HG02571 (cell line): ENCODE measurements around the gene HBA1.
"Not testable (repeated sequence)": the region's sequence is repeated elsewhere in the genome, so short reads cannot be mapped to it uniquely, and the experiment has no call there.

ENCODE experiments used
- ATAC-seq: cut with Tn5 transposase; IDR thresholded peaks from one replicate; pipeline ENCODE4 v1.9.1; 2021; ENCODE audit warnings: mild to moderate bottlenecking, moderate library complexity; ENCODE audit not compliant: unreplicated experiment

Gene HBA1

GRCh38 chr16:194516-194915 is 18.0 kb downstream of the HBA1 start:
- ATAC-seq: no peak

- no peak for ATAC-seq
These were observed 23.9 kb downstream of the HBA1 start for GRCh38 chr16:200388-200787.

GRCh38 chr16:203246-203645 is 26.8 kb downstream of the HBA1 start:
- ATAC-seq: no peak

GRCh38 chr16:204046-204445 is 27.6 kb downstream of the HBA1 start:
- not testable (repeated sequence) for ATAC-seq

GRCh38 chr16:209359-209758 is 32.9 kb downstream of the HBA1 start:
- ATAC-seq: not testable (repeated sequence)

DNA sequence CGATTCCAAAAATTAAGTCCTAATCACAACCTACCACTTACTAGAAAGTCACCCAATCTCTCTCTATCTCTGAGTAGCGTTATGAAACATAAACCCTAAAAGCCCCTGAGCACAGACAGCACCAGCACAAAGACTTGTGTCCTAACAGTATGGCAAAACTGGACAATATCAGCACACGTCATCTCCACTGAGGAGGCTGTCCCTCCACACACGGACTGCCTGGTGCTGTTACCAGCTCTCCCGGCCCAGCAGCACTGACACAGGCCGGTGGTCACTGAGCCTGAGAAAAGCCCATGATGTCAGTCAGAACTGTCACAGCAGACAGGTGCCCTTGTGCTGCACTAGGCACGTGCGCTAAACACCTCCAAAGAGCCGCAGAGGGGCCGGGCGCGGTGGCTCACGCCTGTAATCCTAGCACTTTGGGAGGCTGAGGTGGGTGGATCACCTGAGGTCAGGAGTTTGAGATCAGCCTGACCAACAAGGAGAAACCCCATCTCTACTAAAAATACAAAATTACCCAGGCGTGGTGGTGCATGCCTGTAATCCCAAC is 35.2 kb downstream of the HBA1 start:
- not testable (repeated sequence) for ATAC-seq

DNA sequence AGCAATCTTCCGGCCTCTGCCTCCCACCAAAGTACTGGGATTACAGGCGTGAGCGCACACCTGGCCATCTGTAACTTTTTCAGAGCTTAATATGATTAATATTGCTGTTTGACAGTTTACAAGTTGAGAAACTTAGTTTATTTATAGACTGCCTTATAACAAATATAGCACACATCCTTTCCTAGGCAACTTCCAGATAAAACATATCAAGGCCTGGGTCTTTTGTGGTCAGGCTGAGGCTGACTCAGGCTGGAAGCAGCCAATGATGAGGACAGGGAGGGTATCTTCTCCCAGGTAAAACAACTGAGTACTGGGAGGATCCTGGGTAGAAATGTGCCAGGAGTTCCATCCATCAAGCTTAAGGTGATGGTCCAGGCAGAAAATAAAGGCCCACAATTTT is 36.5 kb downstream of the HBA1 start:
- ATAC-seq: no peak

- ATAC-seq: no peak
These were observed 43.5 kb downstream of the HBA1 start for GRCh38 chr16:220021-220420.
